Tibial nerve (tissue), 3 donors: ENCODE measurements around the gene PTGFRN.

ENCODE experiments used
- EP300 ChIP-seq, 2 donors: sonication (generic); formaldehyde crosslinking; IDR thresholded peaks; one replicate each; pipeline ENCODE4 v1.6.1; 2017; ENCODE audit warnings: antibody characterized with exemption in 2 of 2, mild to moderate bottlenecking in 1 of 2
- POLR2A ChIP-seq, 2 donors: fragments of 450-650 bp; IDR thresholded peaks; one replicate each; pipeline ENCODE4 v1.6.1; 2017; ENCODE audit warnings: antibody characterized with exemption in 2 of 2, mild to moderate bottlenecking in 2 of 2, moderate library complexity in 2 of 2

- TF ChIP-seq EP300 (IDR thresholded peaks at IDR 0.05) (no peak), POLR2A (IDR thresholded peaks at IDR 0.05) (no peak)
Measured at GRCh38 chr1:116987256-116987555, 77.5 kb downstream of the PTGFRN start.
